Measurements from ENCODE around the gene PFDN2. TPM values are rescaled to one million over a fixed set of nuclear protein-coding genes. Genes with fewer than 3 reads are reported as not detected.

The PFDN2 gene
- total RNA-seq, 1 experiment from 2014 or later, result 98.6 TPM

- DNase-seq (ENCODE audit: low read depth, low spot score), result no peak
- ChIA-PET CTCF (interaction anchor here (0.8 kb wide), 1 partner anchor 24 kb away, joined by 4 read pairs; no protein-coding TSS in a partner anchor), POLR2A (interaction anchor here (0.6 kb wide), 1 partner anchor 50 kb away, joined by 3 read pairs; the partner anchor contains the start of gene USF1)
- TF ChIP-seq REST (IDR thresholded peaks at IDR 0.05; ENCODE audit: insufficient read depth in 1 of 2, low read depth in 2 of 2, low read length in 1 of 2) (no peak), POLR2AphosphoS5 (IDR thresholded peaks at IDR 0.05; ENCODE audit: low read depth, low read length) (no peak), CTCF (IDR thresholded peaks at IDR 0.05) (no peak), SIN3A (IDR thresholded peaks at IDR 0.05; ENCODE audit: borderline replicate concordance, insufficient read depth, low read depth, low read length) (no peak), TCF7L2 (IDR thresholded peaks at IDR 0.05; ENCODE audit: low read depth, low read length) (no peak)
- Histone ChIP-seq H3K36me3 (ENCODE audit: control insufficient read depth, insufficient read depth, low read length) (peaks cover 4% of the 10 kb centered on the region; the same call in 1 of the 2 replicates), H3K4me1 (ENCODE audit: control insufficient read depth, insufficient read depth, low read length) (0 out of 2 replicates have a peak, but pooled peaks cover 6% of the 10 kb centered on the region), H3K27ac (ENCODE audit: low read length) (no peak overlapping the region), H3K4me3 (ENCODE audit: low read depth in 2 of 2, low read length in 2 of 2) (no peak overlapping the region), H3K9me3 (ENCODE audit: control insufficient read depth, insufficient read depth, low read depth, low read length) (no peaks in the 10 kb centered on the region), H3K27me3 (ENCODE audit: control insufficient read depth, insufficient read depth, low read length) (no peaks in the 10 kb centered on the region)
- no TSS peak for BruUV-seq (replicated peaks)
- in situ Hi-C loops (cut with HindIII; ENCODE audit: low pct_unique_long_range_greater_than_20kb, low sequenced_read_pairs) (no loop called here), intact Hi-C loops (cut with micrococcal nuclease; ENCODE audit: unreplicated experiment) (loop anchor here (2.0 to 5.0 kb wide), 2 partner anchors 54 to 99 kb away; no protein-coding TSS in a partner anchor)
- ATAC-seq, result no peak
Measured at GRCh38 chr1:161096015-161096414, 21.8 kb downstream of the PFDN2 start.

- Histone ChIP-seq H3K27me3 (ENCODE audit: control insufficient read depth, insufficient read depth, low read length) (no peaks in the 10 kb centered on the region), H3K9me3 (ENCODE audit: control insufficient read depth, insufficient read depth, low read depth, low read length) (no peaks in the 10 kb centered on the region), H3K36me3 (ENCODE audit: control insufficient read depth, insufficient read depth, low read length) (peaks cover 3% of the 10 kb centered on the region; the same call in 1 of the 2 replicates), H3K4me3 (ENCODE audit: low read depth in 2 of 2, low read length in 2 of 2) (no peak overlapping the region), H3K4me1 (ENCODE audit: control insufficient read depth, insufficient read depth, low read length) (0 out of 2 replicates have a peak, but pooled peaks cover 6% of the 10 kb centered on the region), H3K27ac (ENCODE audit: low read length) (no peak overlapping the region)
- in situ Hi-C loops (cut with HindIII; ENCODE audit: low pct_unique_long_range_greater_than_20kb, low sequenced_read_pairs) (no loop called here), intact Hi-C loops (cut with micrococcal nuclease; ENCODE audit: unreplicated experiment) (loop anchor here (5.0 kb wide), 1 partner anchor 53 kb away; no protein-coding TSS in a partner anchor)
- BruUV-seq (replicated peaks), result no TSS peak
- ATAC-seq, result no peak
- DNase-seq (ENCODE audit: low read depth, low spot score), result no peak
- POLR2A ChIA-PET, result interaction anchor here (0.5 kb wide), 1 partner anchor 59 kb away, joined by 8 read pairs; no protein-coding TSS in a partner anchor
- TF ChIP-seq SIN3A (IDR thresholded peaks at IDR 0.05; ENCODE audit: borderline replicate concordance, insufficient read depth, low read depth, low read length) (no peak), REST (IDR thresholded peaks at IDR 0.05; ENCODE audit: insufficient read depth in 1 of 2, low read depth in 2 of 2, low read length in 1 of 2) (no peak), TCF7L2 (IDR thresholded peaks at IDR 0.05; ENCODE audit: low read depth, low read length) (no peak), POLR2AphosphoS5 (IDR thresholded peaks at IDR 0.05; ENCODE audit: low read depth, low read length) (no peak), CTCF (IDR thresholded peaks at IDR 0.05) (no peak)
- CTCF ChIA-PET, result no interaction called here
Measured at GRCh38 chr1:161095230-161095629, 22.6 kb downstream of the PFDN2 start.
